Midbrain (tissue), 1 donor: ENCODE results near the gene PLCE1.

Source experiments
- DNase-seq: peaks from one replicate; lab custom pipeline; 2025; lab: John Stamatoyannopoulos, UW

Gene PLCE1

GRCh38 chr10:93994438-93994801, 689 bp downstream of the PLCE1 start:
- no peak for DNase-seq

- no peak for DNase-seq
These were observed 1.5 kb downstream of the PLCE1 start for GRCh38 chr10:93995182-93995581.

GRCh38 chr10:93995598-93996271, 2.0 kb downstream of the PLCE1 start:
- DNase-seq, result no peak

GRCh38 chr10:93996551-93996950, 2.8 kb downstream of the PLCE1 start:
- no peak for DNase-seq

GRCh38 chr10:93997546-93997945, 3.8 kb downstream of the PLCE1 start:
- DNase-seq, result no peak

GRCh38 chr10:93999401-93999851, 5.7 kb downstream of the PLCE1 start:
- peak; percentile 10 for DNase-seq

- no peak for DNase-seq
These were observed 7.1 kb downstream of the PLCE1 start for GRCh38 chr10:94000638-94001415.

GRCh38 chr10:94001416-94001810, 7.7 kb downstream of the PLCE1 start:
- DNase-seq, result no peak

GRCh38 chr10:94002156-94002555, 8.4 kb downstream of the PLCE1 start:
- DNase-seq, result no peak

- no peak for DNase-seq
These were observed 9.8 kb downstream of the PLCE1 start for GRCh38 chr10:94003488-94003887.

- no peak for DNase-seq
These were observed 11.3 kb downstream of the PLCE1 start for GRCh38 chr10:94005050-94005449.

- no peak for DNase-seq
These were observed 13.1 kb downstream of the PLCE1 start for GRCh38 chr10:94006591-94007550.

- DNase-seq, result no peak
These were observed 14.8 kb downstream of the PLCE1 start for GRCh38 chr10:94008526-94008925.

GRCh38 chr10:94010116-94010515, 16.4 kb downstream of the PLCE1 start:
- DNase-seq, result no peak

- DNase-seq, result no peak
These were observed 17.2 kb downstream of the PLCE1 start for GRCh38 chr10:94010886-94011285.

- no peak for DNase-seq
These were observed 17.6 kb downstream of the PLCE1 start for GRCh38 chr10:94011296-94011695.

- DNase-seq, result no peak
These were observed 19.1 kb downstream of the PLCE1 start for GRCh38 chr10:94012834-94013233.

GRCh38 chr10:94013331-94013760, 19.6 kb downstream of the PLCE1 start:
- no peak for DNase-seq

- no peak for DNase-seq
These were observed 20.6 kb downstream of the PLCE1 start for GRCh38 chr10:94014304-94014703.

GRCh38 chr10:94016727-94017714, 23.3 kb downstream of the PLCE1 start:
- no peak for DNase-seq

- DNase-seq, result no peak
These were observed 24.4 kb downstream of the PLCE1 start for GRCh38 chr10:94018107-94018506.
